DND-41 (cell line): ENCODE data around the gene OTUD4.

Experiments used
- ATAC-seq: fragments of 200-7000 bp; cut with Tn5 transposase; 3 replicates; pipeline ENCODE4 v1.9.1; 2021; ENCODE audit warnings: low read depth; ENCODE audit not compliant: insufficient read depth
- DNase-seq: peaks from one replicate; pipeline ENCODE4 v3.0.0-alpha.2; 2020
- H2AFZ ChIP-seq: 2 replicates; pipeline ENCODE4 v1.6.0; 2012; ENCODE audit warnings: low read depth, low read length
- H3K27ac ChIP-seq: 2 replicates; pipeline ENCODE4 v1.5.1; 2012; ENCODE audit warnings: low read length, inconsistent platforms
- H3K27me3 ChIP-seq: fragments of 200-600 bp; sonication (generic); 2 replicates; pipeline ENCODE4 v1.6.0; 2012; ENCODE audit warnings: low read length, mild to moderate bottlenecking, inconsistent platforms; ENCODE audit not compliant: insufficient read depth, poor library complexity
- H3K36me3 ChIP-seq: 2 replicates; pipeline ENCODE4 v1.5.1; 2012; ENCODE audit warnings: low read length, inconsistent platforms; ENCODE audit not compliant: insufficient read depth
- H3K4me1 ChIP-seq: 2 replicates; pipeline ENCODE4 v1.5.1; 2012; ENCODE audit warnings: mild to moderate bottlenecking, low read length; ENCODE audit not compliant: insufficient read depth
- H3K4me2 ChIP-seq: 2 replicates; pipeline ENCODE4 v1.6.0; 2012; ENCODE audit warnings: mild to moderate bottlenecking, moderate library complexity, low read length, inconsistent platforms; ENCODE audit not compliant: insufficient read depth
- H3K4me3 ChIP-seq, 2 experiments: fragments of 200-600 bp in 1 of 2; shearing (Covaris generic) in 1 of 2; 2 replicates each; pipeline ENCODE4 v1.5.1; 2012 to 2016; ENCODE audit warnings: inconsistent platforms in 2 of 2, low read length in 2 of 2, mild to moderate bottlenecking in 2 of 2, low read depth in 1 of 2, moderate library complexity in 1 of 2
- H3K79me2 ChIP-seq: 2 replicates; pipeline ENCODE4 v1.6.0; 2012; ENCODE audit warnings: low read length, inconsistent platforms; ENCODE audit not compliant: insufficient read depth
- H3K9ac ChIP-seq: 2 replicates; pipeline ENCODE4 v1.6.0; 2012; ENCODE audit warnings: low read depth, mild to moderate bottlenecking, inconsistent platforms, low read length, moderate library complexity
- H3K9me3 ChIP-seq: 2 replicates; pipeline ENCODE4 v1.5.1; 2012; ENCODE audit warnings: low read length, moderate library complexity, mild to moderate bottlenecking, inconsistent platforms; ENCODE audit not compliant: insufficient read depth, severe bottlenecking
- H4K20me1 ChIP-seq: 2 replicates; pipeline ENCODE4 v1.6.0; 2012; ENCODE audit warnings: low read length; ENCODE audit not compliant: insufficient read depth
- EZH2 ChIP-seq: IDR thresholded peaks from 3 replicates; pipeline ENCODE4 v1.6.1; 2012; ENCODE audit warnings: borderline replicate concordance, low read depth, mild to moderate bottlenecking, moderate library complexity, low read length, inconsistent platforms; ENCODE audit not compliant: severe bottlenecking
- TF ChIP-seq, protein P1 (sequence below): IDR thresholded peaks from 2 replicates; pipeline ENCODE4 v1.5.1; 2012; ENCODE audit warnings: borderline replicate concordance, low read length, moderate library complexity, mild to moderate bottlenecking; ENCODE audit not compliant: poor library complexity, severe bottlenecking; ENCODE audit errors: extremely low read depth

OTUD4 gene

GRCh38 chr4:145168581-145169187 is 11.7 kb downstream of the OTUD4 start:
- Histone ChIP-seq H3K79me2 (peaks cover 77% of the 10 kb centered on the region), H3K4me1 (no peaks in the 10 kb centered on the region), H3K9me3 (no peaks in the 10 kb centered on the region), H3K36me3 (peaks cover 71% of the 10 kb centered on the region), H3K27ac (no peak overlapping the region), H3K9ac (no peak overlapping the region), H3K4me3 (no peak overlapping the region), H3K27me3 (no peaks in the 10 kb centered on the region), H4K20me1 (peaks cover 20% of the 10 kb centered on the region; the same call in 1 of the 2 replicates), H3K4me2 (no peak overlapping the region), H2AFZ (no peak overlapping the region)
- no peak for DNase-seq
- TF ChIP-seq, protein P1, sequence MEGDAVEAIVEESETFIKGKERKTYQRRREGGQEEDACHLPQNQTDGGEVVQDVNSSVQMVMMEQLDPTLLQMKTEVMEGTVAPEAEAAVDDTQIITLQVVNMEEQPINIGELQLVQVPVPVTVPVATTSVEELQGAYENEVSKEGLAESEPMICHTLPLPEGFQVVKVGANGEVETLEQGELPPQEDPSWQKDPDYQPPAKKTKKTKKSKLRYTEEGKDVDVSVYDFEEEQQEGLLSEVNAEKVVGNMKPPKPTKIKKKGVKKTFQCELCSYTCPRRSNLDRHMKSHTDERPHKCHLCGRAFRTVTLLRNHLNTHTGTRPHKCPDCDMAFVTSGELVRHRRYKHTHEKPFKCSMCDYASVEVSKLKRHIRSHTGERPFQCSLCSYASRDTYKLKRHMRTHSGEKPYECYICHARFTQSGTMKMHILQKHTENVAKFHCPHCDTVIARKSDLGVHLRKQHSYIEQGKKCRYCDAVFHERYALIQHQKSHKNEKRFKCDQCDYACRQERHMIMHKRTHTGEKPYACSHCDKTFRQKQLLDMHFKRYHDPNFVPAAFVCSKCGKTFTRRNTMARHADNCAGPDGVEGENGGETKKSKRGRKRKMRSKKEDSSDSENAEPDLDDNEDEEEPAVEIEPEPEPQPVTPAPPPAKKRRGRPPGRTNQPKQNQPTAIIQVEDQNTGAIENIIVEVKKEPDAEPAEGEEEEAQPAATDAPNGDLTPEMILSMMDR: no peak
- TF ChIP-seq EZH2: no peak
- no peak for ATAC-seq

GRCh38 chr4:145167887-145168286 is 12.5 kb downstream of the OTUD4 start:
- H3K9ac ChIP-seq: no peak overlapping the region
- H3K27me3 ChIP-seq: no peaks in the 10 kb centered on the region
- ATAC-seq (no peak), DNase-seq (no peak)
- no peak overlapping the region for H3K4me2 ChIP-seq
- no peaks in the 10 kb centered on the region for H3K9me3 ChIP-seq
- H2AFZ ChIP-seq: no peak overlapping the region
- H3K4me3 ChIP-seq: no peak overlapping the region
- peaks cover 71% of the 10 kb centered on the region for H3K36me3 ChIP-seq
- no peak overlapping the region for H3K27ac ChIP-seq
- peaks cover 69% of the 10 kb centered on the region for H3K79me2 ChIP-seq
- no peaks in the 10 kb centered on the region for H3K4me1 ChIP-seq
- TF ChIP-seq EZH2: no peak
- TF ChIP-seq, protein P1: no peak
- H4K20me1 ChIP-seq: peaks cover 19% of the 10 kb centered on the region; the same call in 1 of the 2 replicates

GRCh38 chr4:145161549-145161948 is 18.8 kb downstream of the OTUD4 start:
- Histone ChIP-seq H3K9ac (no peak overlapping the region), H3K79me2 (peaks cover 51% of the 10 kb centered on the region), H3K36me3 (peaks cover 77% of the 10 kb centered on the region), H3K27me3 (no peaks in the 10 kb centered on the region), H3K4me1 (no peaks in the 10 kb centered on the region), H4K20me1 (peaks cover 9% of the 10 kb centered on the region; the same call in 1 of the 2 replicates), H3K27ac (no peak overlapping the region), H3K4me3 (no peak overlapping the region), H3K9me3 (no peaks in the 10 kb centered on the region), H3K4me2 (no peak overlapping the region), H2AFZ (no peak overlapping the region)
- ATAC-seq: no peak
- no peak for DNase-seq
- TF ChIP-seq, protein P1: no peak
- TF ChIP-seq EZH2: no peak
